ENCODE results near the gene CALD1.
A peak's percentile ranks its signal among the peaks of the same experiment; 100 is the strongest.
"Not testable (repeated sequence)": the region's sequence is repeated elsewhere in the genome, so short reads cannot be mapped to it uniquely, and the experiment has no call there.

The CALD1 gene

DNA sequence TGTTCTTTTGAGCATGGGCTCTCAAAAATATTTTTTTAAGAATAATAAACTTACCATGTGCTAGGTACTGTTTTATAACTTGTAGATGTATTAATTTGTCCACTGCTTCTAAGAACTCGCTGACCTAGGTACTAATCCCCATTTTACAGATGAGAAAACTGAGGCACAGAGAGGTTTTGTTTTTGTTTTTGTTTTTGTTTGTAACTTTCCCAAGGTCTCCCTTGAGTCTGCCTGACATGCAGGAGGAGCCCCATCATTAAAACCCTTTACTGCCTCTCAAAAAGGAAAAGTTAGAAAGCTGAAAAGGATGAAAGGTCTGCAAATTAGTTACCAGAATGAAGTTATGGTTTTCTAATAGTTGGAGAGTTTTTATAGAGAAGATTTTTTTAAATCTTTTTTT lies 168.4 kb downstream of the CALD1 start:
- DNase-seq: no peak
- in situ Hi-C loops (cut with HindIII; ENCODE audit: low pct_ligation_motif_present, low pct_unique_long_range_greater_than_20kb, low sequenced_read_pairs): no loop called here

DNA sequence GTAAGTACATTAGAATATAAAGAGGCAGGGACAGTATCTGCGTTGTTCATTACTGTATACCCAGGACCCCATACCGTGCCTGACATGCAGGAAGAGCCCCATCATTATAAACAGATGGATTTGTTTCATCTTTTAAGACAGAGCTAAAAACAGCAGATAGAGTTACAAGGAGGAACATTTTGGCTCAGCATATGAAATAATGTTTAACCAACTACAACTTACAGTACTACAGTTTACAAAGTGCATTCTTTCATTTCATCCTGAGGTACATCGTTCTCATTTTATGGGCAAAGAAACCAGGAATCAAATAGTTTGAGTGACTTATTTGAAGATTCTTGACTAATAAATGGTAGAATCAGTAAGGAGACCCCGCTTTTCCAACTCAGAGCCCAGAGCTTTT lies 168.8 kb downstream of the CALD1 start:
- in situ Hi-C loops (cut with HindIII; ENCODE audit: low pct_ligation_motif_present, low pct_unique_long_range_greater_than_20kb, low sequenced_read_pairs): no loop called here

GRCh38 chr7:134948736-134949135 lies 169.3 kb downstream of the CALD1 start:
- in situ Hi-C loops (cut with HindIII; ENCODE audit: low pct_ligation_motif_present, low pct_unique_long_range_greater_than_20kb, low sequenced_read_pairs): no loop called here
- DNase-seq: no peak

More for the DNA sequence above, 168.8 kb downstream of the CALD1 start:
- DNase-seq: no peak

DNA sequence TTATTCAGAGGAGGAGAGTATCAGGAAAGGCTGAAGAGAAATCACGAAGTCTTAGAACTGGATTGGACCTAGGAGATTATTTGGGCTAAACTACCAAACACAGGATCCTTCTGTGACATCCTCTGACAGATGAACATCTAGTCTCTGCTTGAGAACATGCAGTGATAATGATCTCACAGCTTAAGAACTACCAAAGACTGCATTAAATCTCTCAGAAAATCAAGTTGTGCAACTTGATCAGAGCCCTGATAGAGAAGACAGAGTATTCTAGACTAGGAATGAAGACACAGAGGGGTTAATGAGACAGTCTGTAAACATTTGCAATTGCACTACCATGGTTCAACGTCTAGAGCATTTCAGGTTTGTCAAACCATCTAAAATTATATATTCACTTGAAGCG lies 169.7 kb downstream of the CALD1 start:
- in situ Hi-C loops (cut with HindIII; ENCODE audit: low pct_ligation_motif_present, low pct_unique_long_range_greater_than_20kb, low sequenced_read_pairs): no loop called here
- DNase-seq: no peak

DNA sequence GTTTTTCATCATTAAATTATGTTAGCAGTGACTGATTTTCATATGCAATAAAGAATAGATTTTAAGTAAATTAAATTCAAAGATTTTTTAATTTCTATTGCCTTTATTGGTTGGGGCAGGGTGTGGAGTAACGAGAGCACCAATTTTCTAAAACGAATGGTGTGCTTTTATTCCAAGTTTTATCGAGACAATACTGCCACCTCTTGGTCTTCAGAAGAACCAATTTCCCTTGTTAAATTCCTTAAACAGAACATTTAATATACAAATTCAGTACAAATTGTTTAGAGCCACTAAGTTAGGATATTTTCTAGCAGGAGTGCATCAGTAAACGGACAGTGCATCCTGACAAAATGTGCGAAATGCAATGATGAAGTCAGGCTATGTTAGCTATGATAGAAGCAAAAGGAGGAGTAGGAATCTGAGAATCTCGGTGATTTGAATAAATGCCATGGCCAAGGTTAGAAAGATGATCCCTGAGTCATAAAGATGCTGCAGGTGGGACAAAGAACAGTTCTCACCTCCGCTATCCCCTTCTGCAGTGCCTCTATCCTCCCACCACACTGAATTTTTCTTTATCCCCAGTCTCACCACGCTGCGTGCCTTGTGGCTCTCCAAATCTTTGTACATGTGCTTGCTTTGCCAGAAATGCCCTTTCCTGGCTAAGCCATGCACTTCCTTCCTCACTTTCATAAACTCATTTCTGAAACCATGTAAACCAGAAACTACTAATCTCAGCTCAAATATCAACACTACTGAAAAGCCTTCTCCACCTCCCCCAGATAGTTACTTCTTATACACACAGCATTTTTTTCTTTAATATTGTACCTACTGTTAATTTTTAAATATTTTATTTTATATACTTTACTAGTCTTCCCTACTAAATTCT lies 175.0 kb downstream of the CALD1 start:
- in situ Hi-C loops (cut with HindIII; ENCODE audit: low pct_ligation_motif_present, low pct_unique_long_range_greater_than_20kb, low sequenced_read_pairs): no loop called here
- DNase-seq: peak; percentile 65

DNA sequence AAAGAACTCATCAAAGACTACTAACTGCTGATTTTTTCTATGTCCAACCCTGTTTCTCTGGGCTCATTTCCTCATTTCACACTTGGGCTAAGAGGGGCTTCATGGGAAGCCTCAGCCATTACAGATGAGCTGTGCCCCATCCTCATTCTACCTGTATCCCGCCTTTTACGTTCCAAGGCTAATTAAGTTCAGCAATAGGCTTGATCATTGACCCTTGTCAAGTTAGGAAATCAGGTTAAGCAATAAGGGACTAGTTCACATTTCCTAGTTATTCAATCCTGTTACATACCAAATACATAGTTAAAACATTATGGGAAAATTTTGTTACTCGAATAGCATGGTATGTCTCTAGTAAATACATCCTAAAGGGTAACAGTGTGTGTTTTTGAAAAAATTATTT lies 177.6 kb downstream of the CALD1 start:
- no peak for DNase-seq
- in situ Hi-C loops (cut with HindIII; ENCODE audit: low pct_ligation_motif_present, low pct_unique_long_range_greater_than_20kb, low sequenced_read_pairs): no loop called here

DNA sequence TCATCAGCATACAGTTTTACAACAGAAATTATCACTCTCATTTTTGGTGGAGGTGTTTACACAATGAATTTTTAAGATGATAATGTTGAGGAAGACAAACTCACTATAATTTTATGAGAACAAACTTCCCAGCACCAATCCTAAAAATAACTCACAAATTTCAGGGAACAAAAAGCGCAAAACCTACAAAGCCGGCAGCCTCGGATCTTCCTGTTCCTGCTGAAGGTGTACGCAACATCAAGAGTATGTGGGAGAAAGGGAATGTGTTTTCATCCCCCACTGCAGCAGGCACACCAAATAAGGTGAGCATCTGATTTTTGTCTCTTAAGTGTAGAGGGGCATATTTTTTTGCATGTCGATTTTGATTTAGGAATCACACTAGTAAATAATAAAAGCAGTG lies 180.4 kb downstream of the CALD1 start:
- in situ Hi-C loops (cut with HindIII; ENCODE audit: low pct_ligation_motif_present, low pct_unique_long_range_greater_than_20kb, low sequenced_read_pairs): no loop called here
- DNase-seq: no peak

DNA sequence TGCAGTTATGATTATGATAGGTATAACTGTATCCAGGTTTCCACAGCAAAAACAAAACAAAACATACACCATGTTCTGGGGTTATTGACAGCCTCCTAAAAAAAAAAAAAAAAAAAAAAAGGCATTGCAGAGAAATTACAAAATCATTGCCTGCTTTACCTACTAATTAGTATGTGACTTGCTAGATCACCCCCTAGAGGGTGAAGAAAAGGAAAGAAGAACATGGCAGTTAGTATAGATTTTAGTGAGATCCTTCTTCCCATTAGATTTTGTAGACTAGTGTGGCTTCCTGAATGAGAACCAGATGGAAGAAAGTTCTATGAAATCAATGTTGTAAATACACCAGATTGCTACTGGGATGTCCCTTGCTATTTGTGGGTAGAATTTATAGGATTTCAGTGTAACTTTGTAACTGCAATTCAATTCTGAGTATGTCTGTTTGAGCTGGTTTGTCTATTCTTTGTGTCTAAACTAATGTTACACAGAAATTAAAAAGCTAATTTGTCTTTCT lies 182.9 kb downstream of the CALD1 start:
- DNase-seq: no peak
- in situ Hi-C loops (cut with HindIII; ENCODE audit: low pct_ligation_motif_present, low pct_unique_long_range_greater_than_20kb, low sequenced_read_pairs): no loop called here

- DNase-seq: no peak
- in situ Hi-C loops (cut with HindIII; ENCODE audit: low pct_ligation_motif_present, low pct_unique_long_range_greater_than_20kb, low sequenced_read_pairs): no loop called here
Measured at GRCh38 chr7:134963036-134963435, 183.6 kb downstream of the CALD1 start.

GRCh38 chr7:134966691-134967090 lies 187.3 kb downstream of the CALD1 start:
- DNase-seq: no peak
- in situ Hi-C loops (cut with HindIII; ENCODE audit: low pct_ligation_motif_present, low pct_unique_long_range_greater_than_20kb, low sequenced_read_pairs): no loop called here

DNA sequence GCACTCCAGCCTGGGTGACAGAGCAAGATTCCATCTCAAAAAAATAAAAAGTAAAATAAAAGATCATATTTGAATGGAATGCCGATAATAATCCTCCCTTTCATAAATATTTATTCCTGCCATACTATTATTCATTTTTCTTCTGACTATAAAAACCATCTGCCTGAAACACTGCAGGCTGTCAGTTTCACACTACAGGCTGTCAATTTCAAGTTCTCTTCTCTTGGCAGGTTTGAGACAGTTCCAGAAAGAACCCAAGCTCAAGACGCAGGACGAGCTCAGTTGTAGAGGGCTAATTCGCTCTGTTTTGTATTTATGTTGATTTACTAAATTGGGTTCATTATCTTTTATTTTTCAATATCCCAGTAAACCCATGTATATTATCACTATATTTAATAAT lies 188.7 kb downstream of the CALD1 start:
- DNase-seq: no peak
- in situ Hi-C loops (cut with HindIII; ENCODE audit: low pct_ligation_motif_present, low pct_unique_long_range_greater_than_20kb, low sequenced_read_pairs): no loop called here

GRCh38 chr7:134981645-134982044 lies 202.2 kb downstream of the CALD1 start:
- DNase-seq: not testable (repeated sequence)
- in situ Hi-C loops (cut with HindIII; ENCODE audit: low pct_ligation_motif_present, low pct_unique_long_range_greater_than_20kb, low sequenced_read_pairs): loop anchor here (25.0 kb wide), 1 partner anchor 181 kb away; the partner anchor contains the start of gene CYREN

- in situ Hi-C loops (cut with HindIII; ENCODE audit: low pct_ligation_motif_present, low pct_unique_long_range_greater_than_20kb, low sequenced_read_pairs): loop anchor here (25.0 kb wide), 1 partner anchor 176 kb away; the partner anchor contains the start of gene CYREN
- no peak for DNase-seq
Measured at GRCh38 chr7:134985894-134986362, 206.5 kb downstream of the CALD1 start.

DNA sequence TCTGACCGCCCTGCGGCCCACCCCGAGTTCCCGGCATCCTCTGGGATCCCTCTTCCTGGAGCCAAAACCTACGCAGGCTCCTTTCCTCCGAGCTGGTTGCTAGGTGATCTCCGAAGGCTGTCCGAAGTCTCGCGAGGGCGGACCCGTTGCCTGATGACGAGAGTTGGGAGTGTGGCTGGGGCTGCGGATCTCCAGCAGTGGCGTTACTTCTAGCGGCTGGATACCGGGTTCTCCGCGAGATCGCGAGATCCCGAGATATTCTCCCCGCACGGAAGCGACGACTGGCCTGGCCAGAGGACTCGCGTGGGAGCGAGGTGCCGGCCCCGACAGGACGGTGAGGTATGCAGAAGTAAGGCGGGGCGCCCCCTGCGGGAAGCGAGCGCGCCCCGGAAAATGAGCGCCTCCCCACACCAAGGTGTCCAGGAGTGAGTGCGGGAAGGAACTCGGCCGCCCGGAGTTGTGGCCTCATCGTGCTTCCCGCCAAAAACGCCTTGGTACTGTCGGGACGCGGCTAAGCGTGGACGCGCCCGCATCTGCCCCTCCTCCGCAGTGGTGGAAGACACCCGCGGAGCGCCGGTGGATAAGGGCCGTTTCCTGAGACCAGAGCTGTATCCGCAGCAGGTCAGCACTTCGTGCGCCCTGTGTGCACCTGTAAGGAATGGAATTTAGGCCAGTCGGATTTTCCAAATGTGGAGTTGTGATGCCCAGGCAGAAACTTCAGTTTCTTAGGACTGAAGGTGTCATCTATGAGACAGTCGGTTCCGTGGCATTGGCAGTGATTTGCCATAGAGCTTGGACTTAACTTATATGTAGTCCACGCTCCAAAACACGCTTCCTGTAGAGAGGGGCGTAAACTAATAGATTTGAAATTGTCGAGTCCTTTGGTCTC lies 207.2 kb downstream of the CALD1 start, which contains the start of gene AGBL3:
TSS of gene AGBL3 (plus strand) at position 146 of the 889 bp plus-strand sequence. CDS start 1,426 bp downstream, outside the sequence.
- in situ Hi-C loops (cut with HindIII; ENCODE audit: low pct_ligation_motif_present, low pct_unique_long_range_greater_than_20kb, low sequenced_read_pairs): loop anchor here (25.0 kb wide), 1 partner anchor 176 kb away; the partner anchor contains the start of gene CYREN
- peak; percentile 99 for DNase-seq

- in situ Hi-C loops (cut with HindIII; ENCODE audit: low pct_ligation_motif_present, low pct_unique_long_range_greater_than_20kb, low sequenced_read_pairs): loop anchor here (25.0 kb wide), 1 partner anchor 174 kb away; the partner anchor contains the start of gene CYREN
- DNase-seq: no peak
Measured at GRCh38 chr7:134988161-134988560, 208.7 kb downstream of the CALD1 start.

- in situ Hi-C loops (cut with HindIII; ENCODE audit: low pct_ligation_motif_present, low pct_unique_long_range_greater_than_20kb, low sequenced_read_pairs): loop anchor here (25.0 kb wide), 1 partner anchor 171 kb away; the partner anchor contains the start of gene CYREN
- no peak for DNase-seq
Measured at GRCh38 chr7:134991469-134992339, 212.3 kb downstream of the CALD1 start.

DNA sequence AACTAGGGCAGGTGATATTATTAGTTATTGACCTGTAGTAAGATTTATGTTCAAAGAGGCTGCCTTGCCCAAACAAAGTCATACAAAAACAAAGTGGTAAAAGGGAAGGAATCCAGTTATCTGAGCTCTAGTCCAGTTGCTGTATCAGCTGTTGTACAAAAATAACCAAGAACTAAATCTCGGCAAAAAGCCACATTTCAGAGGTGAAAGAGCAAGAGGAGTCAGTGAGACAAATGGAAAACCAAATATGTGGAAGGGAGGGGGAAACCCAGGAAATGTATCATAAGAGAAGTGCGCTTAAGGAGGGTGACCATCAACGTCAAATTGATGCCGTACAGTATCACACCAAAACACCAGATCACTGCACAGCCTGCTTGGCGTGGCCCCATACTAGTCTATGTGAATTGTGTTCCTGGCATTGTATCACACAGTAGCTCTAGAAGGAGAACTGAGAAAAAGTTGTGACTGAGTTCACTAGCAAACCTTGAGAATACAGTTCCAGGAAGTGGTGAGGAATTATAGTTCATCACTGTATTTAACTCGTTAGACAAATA lies 213.3 kb downstream of the CALD1 start:
- DNase-seq: no peak
- in situ Hi-C loops (cut with HindIII; ENCODE audit: low pct_ligation_motif_present, low pct_unique_long_range_greater_than_20kb, low sequenced_read_pairs): loop anchor here (25.0 kb wide), 1 partner anchor 170 kb away; the partner anchor contains the start of gene CYREN
